ENCODE measurements around the gene SMARCA4. TPM values are rescaled to one million over a fixed set of nuclear protein-coding genes. Genes with fewer than 3 reads are reported as not detected.
"Not testable (repeated sequence)": the region's sequence is repeated elsewhere in the genome, so short reads cannot be mapped to it uniquely, and the experiment has no call there.

The SMARCA4 gene
- total RNA-seq, 1 experiment from 2014 or later: 127 TPM

- Mint-ChIP-seq H3K4me3 (ENCODE audit: unreplicated experiment) (no peak overlapping the region), H3K4me1 (ENCODE audit: insufficient read depth, unreplicated experiment) (peaks cover 5% of the 10 kb centered on the region), H3K36me3 (ENCODE audit: insufficient read depth, unreplicated experiment) (peaks cover 6% of the 10 kb centered on the region), H3K9me3 (ENCODE audit: unreplicated experiment) (no peaks in the 10 kb centered on the region), H3K27me3 (ENCODE audit: insufficient read depth, unreplicated experiment) (no peaks in the 10 kb centered on the region), H3K27ac (ENCODE audit: low read depth, unreplicated experiment) (no peak overlapping the region)
- intact Hi-C loops (cut with micrococcal nuclease): no loop called here
- DNase-seq (ENCODE audit: unreplicated experiment): no peak
- ChIA-PET CTCF (no interaction called here), POLR2A (interaction anchor here (1.2 kb wide), 1 partner anchor 16 kb away, joined by 3 read pairs; the partner anchor contains the start of gene LDLR)
- BruUV-seq (replicated peaks): no TSS peak
- TF ChIP-seq, protein P1, sequence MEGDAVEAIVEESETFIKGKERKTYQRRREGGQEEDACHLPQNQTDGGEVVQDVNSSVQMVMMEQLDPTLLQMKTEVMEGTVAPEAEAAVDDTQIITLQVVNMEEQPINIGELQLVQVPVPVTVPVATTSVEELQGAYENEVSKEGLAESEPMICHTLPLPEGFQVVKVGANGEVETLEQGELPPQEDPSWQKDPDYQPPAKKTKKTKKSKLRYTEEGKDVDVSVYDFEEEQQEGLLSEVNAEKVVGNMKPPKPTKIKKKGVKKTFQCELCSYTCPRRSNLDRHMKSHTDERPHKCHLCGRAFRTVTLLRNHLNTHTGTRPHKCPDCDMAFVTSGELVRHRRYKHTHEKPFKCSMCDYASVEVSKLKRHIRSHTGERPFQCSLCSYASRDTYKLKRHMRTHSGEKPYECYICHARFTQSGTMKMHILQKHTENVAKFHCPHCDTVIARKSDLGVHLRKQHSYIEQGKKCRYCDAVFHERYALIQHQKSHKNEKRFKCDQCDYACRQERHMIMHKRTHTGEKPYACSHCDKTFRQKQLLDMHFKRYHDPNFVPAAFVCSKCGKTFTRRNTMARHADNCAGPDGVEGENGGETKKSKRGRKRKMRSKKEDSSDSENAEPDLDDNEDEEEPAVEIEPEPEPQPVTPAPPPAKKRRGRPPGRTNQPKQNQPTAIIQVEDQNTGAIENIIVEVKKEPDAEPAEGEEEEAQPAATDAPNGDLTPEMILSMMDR (IDR thresholded peaks at IDR 0.05; ENCODE audit: unreplicated experiment): no peak
Measured at GRCh38 chr19:11073568-11073967, 112.7 kb downstream of the SMARCA4 start.

DNA sequence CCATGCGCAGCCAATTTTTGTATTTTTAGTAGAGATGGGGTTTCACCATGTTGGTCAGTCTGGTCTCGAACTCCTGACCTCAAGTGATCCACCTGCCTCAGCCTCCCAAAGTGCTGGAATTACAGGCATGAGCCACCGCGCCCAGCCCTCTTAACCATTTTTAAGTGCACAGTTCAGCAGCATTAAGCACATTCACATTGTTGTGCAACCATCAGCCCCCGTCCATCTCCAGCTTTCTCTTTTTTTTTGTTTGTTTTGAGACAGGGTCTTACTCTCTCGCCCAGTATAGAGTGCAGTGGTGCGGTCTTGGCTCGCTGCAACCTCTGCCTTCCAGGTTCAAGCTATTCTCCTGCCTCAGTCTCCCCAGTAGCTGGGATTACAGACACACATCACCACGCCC, 116.0 kb downstream of the SMARCA4 start:
- H3K27ac Mint-ChIP-seq (ENCODE audit: low read depth, unreplicated experiment): peak overlapping the region; percentile 51
- BruUV-seq (replicated peaks); H3K9me3 Mint-ChIP-seq (ENCODE audit: unreplicated experiment); H3K27me3 Mint-ChIP-seq (ENCODE audit: insufficient read depth, unreplicated experiment); DNase-seq (ENCODE audit: unreplicated experiment); H3K36me3 Mint-ChIP-seq (ENCODE audit: insufficient read depth, unreplicated experiment); intact Hi-C loops (cut with micrococcal nuclease); H3K4me3 Mint-ChIP-seq (ENCODE audit: unreplicated experiment); H3K4me1 Mint-ChIP-seq (ENCODE audit: insufficient read depth, unreplicated experiment): not testable (repeated sequence)
- ChIA-PET CTCF (interaction anchor here (0.6 kb wide), 1 partner anchor 1888 kb away, joined by 3 read pairs; no protein-coding TSS in a partner anchor), POLR2A (interaction anchor here (0.8 to 1.3 kb wide), 2 partner anchors 10 to 12 kb away, joined by 4 read pairs; partner anchors contain the start of gene LDLR)

DNA sequence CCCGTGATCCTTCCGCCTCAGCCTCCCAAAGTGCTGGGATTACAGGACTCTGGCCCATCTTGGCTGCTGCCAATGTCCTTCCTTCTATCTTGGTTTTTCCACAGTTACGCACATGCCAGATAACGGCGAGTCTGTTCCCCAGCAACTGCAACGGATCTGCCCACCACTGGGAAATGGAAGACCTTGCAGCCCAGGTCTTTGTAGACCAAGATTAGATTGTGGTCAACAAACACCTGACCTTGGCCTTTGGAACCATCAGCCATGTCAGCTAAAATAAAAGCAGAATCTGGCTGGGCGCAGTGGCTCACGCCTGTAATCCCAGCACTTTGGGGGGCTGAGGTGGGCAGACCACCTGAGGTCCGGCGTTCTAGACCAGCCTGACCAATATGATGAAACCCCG, 118.1 kb downstream of the SMARCA4 start:
- POLR2A ChIA-PET: interaction anchor here (1.2 kb wide), 1 partner anchor 8 kb away, joined by 3 read pairs; no protein-coding TSS in a partner anchor
- DNase-seq (ENCODE audit: unreplicated experiment): no peak
- Mint-ChIP-seq H3K27ac (ENCODE audit: low read depth, unreplicated experiment) (no peak overlapping the region), H3K4me3 (ENCODE audit: unreplicated experiment) (no peak overlapping the region), H3K36me3 (ENCODE audit: insufficient read depth, unreplicated experiment) (peaks cover 6% of the 10 kb centered on the region), H3K4me1 (ENCODE audit: insufficient read depth, unreplicated experiment) (peaks cover 10% of the 10 kb centered on the region), H3K27me3 (ENCODE audit: insufficient read depth, unreplicated experiment) (no peaks in the 10 kb centered on the region), H3K9me3 (ENCODE audit: unreplicated experiment) (no peaks in the 10 kb centered on the region)
- BruUV-seq (replicated peaks): no TSS peak
- intact Hi-C loops (cut with micrococcal nuclease): no loop called here
- CTCF ChIA-PET: interaction anchor here (1.7 to 2.5 kb wide), 2 partner anchors 13 to 43 kb away, joined by 6 to 12 read pairs; no protein-coding TSS in a partner anchor
- TF ChIP-seq, protein P1 (IDR thresholded peaks at IDR 0.05; ENCODE audit: unreplicated experiment): no peak

- no peaks in the 10 kb centered on the region for H3K9me3 Mint-ChIP-seq (ENCODE audit: unreplicated experiment)
- H3K27ac Mint-ChIP-seq (ENCODE audit: low read depth, unreplicated experiment): no peak overlapping the region
- intact Hi-C loops (cut with micrococcal nuclease): no loop called here
- BruUV-seq (replicated peaks): no TSS peak
- H3K27me3 Mint-ChIP-seq (ENCODE audit: insufficient read depth, unreplicated experiment): no peaks in the 10 kb centered on the region
- peaks cover 14% of the 10 kb centered on the region for H3K4me1 Mint-ChIP-seq (ENCODE audit: insufficient read depth, unreplicated experiment)
- no peak for DNase-seq (ENCODE audit: unreplicated experiment)
- H3K4me3 Mint-ChIP-seq (ENCODE audit: unreplicated experiment): no peak overlapping the region
- ChIA-PET POLR2A (interaction anchor here (0.7 to 1.2 kb wide), 2 partner anchors 9 to 21 kb away, joined by 3 read pairs; no protein-coding TSS in a partner anchor), CTCF (interaction anchor here (0.9 to 2.5 kb wide), 4 partner anchors 10 to 139 kb away, joined by 4 to 12 read pairs (median 5); no protein-coding TSS in a partner anchor)
- TF ChIP-seq, protein P1 (IDR thresholded peaks at IDR 0.05; ENCODE audit: unreplicated experiment): no peak
- peaks cover 6% of the 10 kb centered on the region for H3K36me3 Mint-ChIP-seq (ENCODE audit: insufficient read depth, unreplicated experiment)
Measured at GRCh38 chr19:11079999-11080398, 119.2 kb downstream of the SMARCA4 start.

Measured in MCF 10A (cell line).